ENCODE data around the gene CLRN1.

The CLRN1 gene

GRCh38 chr3:150965436-150965835, 7.1 kb downstream of the CLRN1 start:
- H3K4me3 ChIP-seq (ENCODE audit: control insufficient read depth, low read depth, low read length), result no peak overlapping the region
- TF ChIP-seq CTCF (IDR thresholded peaks at IDR 0.05; ENCODE audit: control insufficient read depth, insufficient read depth, low read depth, low read length, missing control alignments), result no peak
- DNase-seq (ENCODE audit: low read depth), result no peak

GRCh38 chr3:150961949-150962348, 10.6 kb downstream of the CLRN1 start:
- no peak for TF ChIP-seq CTCF (IDR thresholded peaks at IDR 0.05; ENCODE audit: control insufficient read depth, insufficient read depth, low read depth, low read length, missing control alignments)
- no peak overlapping the region for H3K4me3 ChIP-seq (ENCODE audit: control insufficient read depth, low read depth, low read length)
- DNase-seq (ENCODE audit: low read depth), result no peak

GRCh38 chr3:150960708-150961684, 11.5 kb downstream of the CLRN1 start:
- TF ChIP-seq CTCF (IDR thresholded peaks at IDR 0.05; ENCODE audit: control insufficient read depth, insufficient read depth, low read depth, low read length, missing control alignments), result no peak

GRCh38 chr3:150958683-150959082, 13.8 kb downstream of the CLRN1 start:
- H3K4me3 ChIP-seq (ENCODE audit: control insufficient read depth, low read depth, low read length), result no peak overlapping the region
- DNase-seq (ENCODE audit: low read depth), result no peak
- no peak for TF ChIP-seq CTCF (IDR thresholded peaks at IDR 0.05; ENCODE audit: control insufficient read depth, insufficient read depth, low read depth, low read length, missing control alignments)

More at GRCh38 chr3:150960708-150961684, 11.5 kb downstream of the CLRN1 start:
- no peak for DNase-seq (ENCODE audit: low read depth)
- no peak overlapping the region for H3K4me3 ChIP-seq (ENCODE audit: control insufficient read depth, low read depth, low read length)

- TF ChIP-seq CTCF (IDR thresholded peaks at IDR 0.05; ENCODE audit: control insufficient read depth, insufficient read depth, low read depth, low read length, missing control alignments), result no peak
- H3K4me3 ChIP-seq (ENCODE audit: control insufficient read depth, low read depth, low read length), result no peak overlapping the region
- DNase-seq (ENCODE audit: low read depth), result no peak
Measured at GRCh38 chr3:150956376-150956775, 16.2 kb downstream of the CLRN1 start.

- no peak for DNase-seq (ENCODE audit: low read depth)
- TF ChIP-seq CTCF (IDR thresholded peaks at IDR 0.05; ENCODE audit: control insufficient read depth, insufficient read depth, low read depth, low read length, missing control alignments), result no peak
- no peak overlapping the region for H3K4me3 ChIP-seq (ENCODE audit: control insufficient read depth, low read depth, low read length)
Measured at GRCh38 chr3:150951923-150952322, 20.6 kb downstream of the CLRN1 start.
